ENCODE measurements around the gene RYR3. TPM values are rescaled to one million over a fixed set of nuclear protein-coding genes. Genes with fewer than 3 reads are reported as not detected.

The RYR3 gene
- total RNA-seq, 4 donors from 2014 or later: 3.7 to 7.2 (median 4.5) TPM

GRCh38 chr15:33547876-33548275, 237.1 kb downstream of the RYR3 start:
- Histone ChIP-seq H3K27ac (replicated peaks in 1 of 4) (no peak overlapping the region), H3K4me1 (peaks cover 0 to 3% (median 0%) of the 10 kb centered on the region in 4 donors), H3K9me3 (no peaks in the 10 kb centered on the region), H3K36me3 (peaks cover 0 to 8% (median 0%) of the 10 kb centered on the region in 4 donors), H3K4me3 (no peak overlapping the region), H3K27me3 (no peaks in the 10 kb centered on the region)
- TF ChIP-seq CTCF (IDR thresholded peaks at IDR 0.05) (no peak), POLR2A (IDR thresholded peaks at IDR 0.05; ENCODE audit: low read depth) (no peak), POLR2AphosphoS5 (IDR thresholded peaks at IDR 0.05) (no peak), EP300 (IDR thresholded peaks at IDR 0.05) (no peak)
- no peak for DNase-seq (ENCODE audit: extremely low spot score)
- WGBS: 21% methylated on average over 5 of the region's 5 CpGs
- intact Hi-C loops (cut with DNase I): no loop called here

- no peak for TF ChIP-seq POLR2A (IDR thresholded peaks at IDR 0.05; ENCODE audit: low read depth)
- no peak for TF ChIP-seq POLR2AphosphoS5 (IDR thresholded peaks at IDR 0.05)
- TF ChIP-seq EP300 (IDR thresholded peaks at IDR 0.05): no peak
- TF ChIP-seq CTCF (IDR thresholded peaks at IDR 0.05): no peak
- Histone ChIP-seq H3K27ac (replicated peaks in 1 of 4) (no peak overlapping the region), H3K27me3 (no peaks in the 10 kb centered on the region), H3K36me3 (no peaks in the 10 kb centered on the region), H3K9me3 (no peaks in the 10 kb centered on the region), H3K4me3 (no peak overlapping the region), H3K4me1 (peaks cover 0 to 3% (median 0%) of the 10 kb centered on the region in 4 donors)
- DNase-seq (ENCODE audit: extremely low spot score): no peak
- intact Hi-C loops (cut with DNase I): no loop called here
- WGBS: 74% methylated on average over 6 of the region's 6 CpGs
Measured at GRCh38 chr15:33551860-33552259, 241.1 kb downstream of the RYR3 start.

- no peak overlapping the region for H3K27ac ChIP-seq (replicated peaks in 1 of 4)
- H3K36me3 ChIP-seq: no peaks in the 10 kb centered on the region
- intact Hi-C loops (cut with DNase I): no loop called here
- H3K4me1 ChIP-seq: peaks cover 0 to 2% (median 0%) of the 10 kb centered on the region in 4 donors
- DNase-seq (ENCODE audit: extremely low spot score): no peak
- H3K27me3 ChIP-seq: no peaks in the 10 kb centered on the region
- WGBS: 65% methylated on average over 4 of the region's 4 CpGs
- no peak overlapping the region for H3K4me3 ChIP-seq
- TF ChIP-seq POLR2A (IDR thresholded peaks at IDR 0.05; ENCODE audit: low read depth): no peak
- no peak for TF ChIP-seq EP300 (IDR thresholded peaks at IDR 0.05)
- no peak for TF ChIP-seq POLR2AphosphoS5 (IDR thresholded peaks at IDR 0.05)
- TF ChIP-seq CTCF (IDR thresholded peaks at IDR 0.05): no peak
- no peaks in the 10 kb centered on the region for H3K9me3 ChIP-seq
Measured at GRCh38 chr15:33553157-33553556, 242.4 kb downstream of the RYR3 start.

GRCh38 chr15:33559207-33559890, 248.6 kb downstream of the RYR3 start:
- intact Hi-C loops (cut with DNase I): no loop called here
- Histone ChIP-seq H3K9me3 (no peaks in the 10 kb centered on the region), H3K4me3 (no peak overlapping the region), H3K27ac (replicated peaks in 1 of 4) (no peak overlapping the region), H3K4me1 (no peaks in the 10 kb centered on the region), H3K27me3 (no peaks in the 10 kb centered on the region), H3K36me3 (no peaks in the 10 kb centered on the region)
- WGBS: 35% methylated on average over 3 of the region's 3 CpGs
- peak; percentile 60 for DNase-seq (ENCODE audit: extremely low spot score)
- TF ChIP-seq POLR2AphosphoS5 (IDR thresholded peaks at IDR 0.05): no peak
- TF ChIP-seq POLR2A (IDR thresholded peaks at IDR 0.05; ENCODE audit: low read depth): no peak
- TF ChIP-seq CTCF (IDR thresholded peaks at IDR 0.05): no peak
- no peak for TF ChIP-seq EP300 (IDR thresholded peaks at IDR 0.05)

- H3K4me3 ChIP-seq: no peak overlapping the region
- no peaks in the 10 kb centered on the region for H3K27me3 ChIP-seq
- TF ChIP-seq CTCF (IDR thresholded peaks at IDR 0.05) (no peak), POLR2A (IDR thresholded peaks at IDR 0.05; ENCODE audit: low read depth) (no peak), POLR2AphosphoS5 (IDR thresholded peaks at IDR 0.05) (no peak), EP300 (IDR thresholded peaks at IDR 0.05) (no peak)
- H3K4me1 ChIP-seq: no peaks in the 10 kb centered on the region
- DNase-seq (ENCODE audit: extremely low spot score): no peak
- H3K27ac ChIP-seq (replicated peaks in 1 of 4): no peak overlapping the region
- WGBS: 66% methylated on average over 3 of the region's 3 CpGs
- intact Hi-C loops (cut with DNase I): no loop called here
- no peaks in the 10 kb centered on the region for H3K36me3 ChIP-seq
- no peaks in the 10 kb centered on the region for H3K9me3 ChIP-seq
Measured at GRCh38 chr15:33561407-33561806, 250.6 kb downstream of the RYR3 start.

Measured in esophagus muscularis mucosa (tissue), 4 donors.